Transverse colon (tissue), 4 donors: ENCODE data around the gene KARS1.

ENCODE experiments used
- POLR2A ChIP-seq: fragments of 450-650 bp; IDR thresholded peaks from one replicate; pipeline ENCODE4 v1.6.1; 2016; ENCODE audit warnings: antibody characterized with exemption, mild to moderate bottlenecking, moderate library complexity
- POLR2AphosphoS5 ChIP-seq, 3 donors: sonication (generic); formaldehyde crosslinking; IDR thresholded peaks; one replicate each; pipeline ENCODE4 v1.6.1; 2016; ENCODE audit warnings: antibody characterized with exemption in 3 of 3
- TF ChIP-seq, protein P1 (sequence below), 5 experiments: fragments of 200-600 bp in 3 of 5; fragments of 450-650 bp in 2 of 5; sonication (generic) in 3 of 5; IDR thresholded peaks; 1 replicate in 2 of 5; 2 replicates in 3 of 5; pipeline ENCODE4 v1.5.1; 2016 to 2017; ENCODE audit warnings: antibody characterized with exemption in 5 of 5, inconsistent platforms in 3 of 5, mild to moderate bottlenecking in 2 of 5, moderate library complexity in 1 of 5

DNA sequence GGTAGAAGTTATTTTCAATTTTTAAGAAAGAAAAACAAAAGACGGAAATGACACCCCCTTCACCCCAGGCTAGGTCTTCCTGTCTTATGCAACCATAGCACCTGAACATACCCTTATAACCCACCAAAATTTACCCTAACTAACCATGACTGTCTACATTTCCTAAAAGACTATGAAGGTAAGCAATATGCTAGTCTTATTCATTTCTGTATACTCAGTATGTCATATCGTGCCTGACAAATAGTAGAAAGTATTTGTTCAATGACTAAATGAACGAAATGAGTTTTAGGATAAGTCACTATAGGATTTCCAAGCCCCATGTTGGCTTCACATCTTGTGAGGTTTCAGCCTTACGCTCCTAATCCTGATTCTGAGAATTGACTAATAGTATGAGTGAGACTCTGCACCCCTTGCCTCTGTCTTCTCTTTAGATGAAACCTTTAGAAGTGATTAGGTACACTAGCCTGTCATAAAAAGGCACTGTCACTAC, 30.9 kb downstream of the KARS1 start:
- TF ChIP-seq, protein P1, sequence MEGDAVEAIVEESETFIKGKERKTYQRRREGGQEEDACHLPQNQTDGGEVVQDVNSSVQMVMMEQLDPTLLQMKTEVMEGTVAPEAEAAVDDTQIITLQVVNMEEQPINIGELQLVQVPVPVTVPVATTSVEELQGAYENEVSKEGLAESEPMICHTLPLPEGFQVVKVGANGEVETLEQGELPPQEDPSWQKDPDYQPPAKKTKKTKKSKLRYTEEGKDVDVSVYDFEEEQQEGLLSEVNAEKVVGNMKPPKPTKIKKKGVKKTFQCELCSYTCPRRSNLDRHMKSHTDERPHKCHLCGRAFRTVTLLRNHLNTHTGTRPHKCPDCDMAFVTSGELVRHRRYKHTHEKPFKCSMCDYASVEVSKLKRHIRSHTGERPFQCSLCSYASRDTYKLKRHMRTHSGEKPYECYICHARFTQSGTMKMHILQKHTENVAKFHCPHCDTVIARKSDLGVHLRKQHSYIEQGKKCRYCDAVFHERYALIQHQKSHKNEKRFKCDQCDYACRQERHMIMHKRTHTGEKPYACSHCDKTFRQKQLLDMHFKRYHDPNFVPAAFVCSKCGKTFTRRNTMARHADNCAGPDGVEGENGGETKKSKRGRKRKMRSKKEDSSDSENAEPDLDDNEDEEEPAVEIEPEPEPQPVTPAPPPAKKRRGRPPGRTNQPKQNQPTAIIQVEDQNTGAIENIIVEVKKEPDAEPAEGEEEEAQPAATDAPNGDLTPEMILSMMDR (IDR thresholded peaks at IDR 0.05) = no peak
- TF ChIP-seq POLR2A (no peak), POLR2AphosphoS5 (IDR thresholded peaks at IDR 0.05) (no peak)
